ENCODE measurements around the gene APPL1.
"Not testable (repeated sequence)": the region's sequence is repeated elsewhere in the genome, so short reads cannot be mapped to it uniquely, and the experiment has no call there.

The APPL1 gene

DNA sequence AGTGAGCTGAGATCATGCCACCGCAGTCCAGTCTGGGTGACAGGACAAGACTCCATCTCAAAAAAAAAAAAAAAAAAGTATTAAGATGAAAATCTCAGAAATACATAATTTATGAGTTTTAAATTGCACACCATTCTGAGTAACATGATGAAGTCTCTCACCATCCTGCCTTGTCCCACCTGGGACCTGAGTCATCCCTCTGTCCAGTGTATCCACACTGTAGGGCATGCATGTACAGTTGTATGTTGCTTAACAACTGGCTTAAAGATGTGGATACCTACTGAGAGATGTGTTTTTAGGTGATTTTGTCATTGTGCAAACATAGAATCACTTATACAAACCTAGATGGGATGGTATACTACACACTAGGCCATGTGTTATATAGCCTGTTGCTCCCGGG lies 47.9 kb downstream of the APPL1 start:
- no peak for DNase-seq

GRCh38 chr3:57278237-57278636 lies 50.7 kb downstream of the APPL1 start:
- no peak for DNase-seq

- DNase-seq: no peak
Measured at GRCh38 chr3:57279685-57280084, 52.2 kb downstream of the APPL1 start.

DNA sequence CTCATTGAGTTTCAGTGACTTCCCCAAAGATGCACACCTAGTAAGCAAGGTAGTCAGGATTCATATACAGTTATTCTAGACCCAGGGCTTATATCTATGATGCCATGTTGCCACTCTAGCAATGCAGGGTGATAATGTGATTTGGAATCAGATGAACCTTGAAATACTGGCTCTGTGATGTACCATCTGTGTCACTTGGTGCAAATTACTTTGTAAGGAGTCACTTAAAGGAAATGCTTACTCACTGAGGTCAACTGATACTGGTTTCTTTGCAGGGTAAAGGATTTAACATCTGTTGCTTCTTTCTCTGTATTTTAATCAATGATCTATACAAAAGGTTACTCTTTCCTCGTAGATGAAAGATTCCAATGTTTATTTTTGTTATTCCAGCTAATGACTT lies 54.2 kb downstream of the APPL1 start:
- DNase-seq: no peak

- DNase-seq: no peak
Measured at GRCh38 chr3:57283334-57283733, 55.8 kb downstream of the APPL1 start.

GRCh38 chr3:57287205-57287604 lies 59.7 kb downstream of the APPL1 start:
- no peak for DNase-seq

GRCh38 chr3:57288403-57288802 lies 60.9 kb downstream of the APPL1 start:
- no peak for DNase-seq

DNA sequence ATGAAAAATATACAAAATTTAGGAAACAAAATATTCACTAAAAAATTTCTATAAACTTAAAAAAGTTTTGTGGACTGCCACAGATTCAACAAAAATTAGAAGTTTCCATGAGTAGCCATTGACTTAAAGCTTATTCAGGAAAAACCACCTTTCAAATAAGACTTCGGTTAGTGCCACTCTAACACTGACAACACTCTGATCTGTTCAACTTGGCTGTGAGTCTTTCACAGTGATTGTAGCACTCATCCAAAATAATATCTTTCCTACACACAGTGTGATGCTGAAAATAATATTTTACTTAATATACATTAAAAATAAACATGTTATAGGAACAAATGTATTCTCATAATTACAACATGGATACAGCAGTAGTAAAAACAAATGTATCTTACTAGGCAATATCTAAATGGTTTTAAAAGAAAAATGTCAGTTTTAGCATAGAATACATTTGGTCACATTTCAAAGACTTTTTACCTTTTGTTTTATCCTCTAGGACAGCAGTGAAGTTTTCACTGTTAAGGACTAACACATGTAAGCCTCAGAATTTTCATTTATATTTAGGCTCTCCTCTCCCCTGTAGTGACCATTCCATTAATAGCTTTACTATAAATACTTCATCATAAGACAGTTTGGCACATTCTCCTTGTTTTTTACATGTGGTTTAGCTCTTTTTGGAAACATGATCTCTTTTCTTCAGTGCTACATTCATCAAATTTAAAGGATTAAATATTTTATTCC lies 64.8 kb downstream of the APPL1 start, which contains the start of gene ASB14:
Gene ASB14 (minus strand): TSS at position 527 of the 738 bp plus-strand sequence. CDS start 652 bp downstream, outside the sequence.
- no peak for DNase-seq

DNA sequence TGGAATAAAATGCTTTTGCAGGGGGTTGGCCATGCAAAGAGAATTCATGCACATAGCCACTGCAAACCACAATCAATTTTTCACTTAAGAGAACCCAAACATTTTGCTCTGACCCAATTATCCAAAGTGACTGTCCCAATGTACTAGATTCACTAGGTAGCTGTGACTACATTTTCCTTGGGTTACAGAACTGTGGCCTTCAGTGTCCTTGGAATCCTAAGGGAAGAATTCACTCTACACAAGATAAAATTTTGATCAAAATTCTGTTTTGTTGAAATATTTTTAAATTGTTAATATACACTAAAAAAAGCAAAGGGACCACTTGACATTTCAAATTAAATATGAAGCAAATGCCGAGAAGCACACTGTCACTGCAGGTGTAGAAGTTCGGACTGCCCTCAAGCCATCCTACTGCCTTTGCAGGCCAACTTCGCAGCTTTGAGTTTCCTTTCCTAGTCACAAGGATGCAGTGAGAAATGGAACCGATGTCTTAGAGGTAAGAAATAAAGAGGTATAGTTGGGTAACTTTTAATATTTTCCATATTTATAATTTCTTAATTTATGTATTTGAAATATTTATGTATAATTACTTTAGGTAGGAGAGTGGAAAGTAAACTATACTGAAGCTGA lies 65.5 kb downstream of the APPL1 start:
- DNase-seq: no peak

- no peak for DNase-seq
Measured at GRCh38 chr3:57298041-57298440, 70.5 kb downstream of the APPL1 start.

DNA sequence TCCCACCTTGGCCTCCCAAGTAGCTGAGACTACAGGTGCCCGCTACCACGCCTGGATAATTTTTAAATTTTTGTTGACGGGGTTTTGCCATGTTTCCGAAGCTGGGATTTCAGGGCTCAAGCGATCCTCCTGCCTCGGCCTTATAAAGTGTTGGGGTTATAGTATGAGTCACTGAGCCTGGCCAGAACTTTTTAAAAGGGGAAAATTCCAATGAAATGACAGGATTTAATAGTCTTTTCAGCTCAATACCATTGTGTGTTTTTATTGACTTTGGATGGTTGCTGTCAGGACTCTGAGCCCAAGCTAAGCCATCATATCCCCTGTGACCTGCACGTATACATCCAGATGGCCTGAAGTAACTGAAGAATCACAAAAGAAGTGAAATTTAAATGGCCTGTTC lies 76.0 kb downstream of the APPL1 start:
- not testable (repeated sequence) for DNase-seq

GRCh38 chr3:57309769-57310360 lies 82.3 kb downstream of the APPL1 start:
- no peak for DNase-seq

GRCh38 chr3:57314204-57314603 lies 86.7 kb downstream of the APPL1 start:
- DNase-seq: no peak
